Measurements from ENCODE around the gene HNRNPCL4. TPM values are rescaled to one million over a fixed set of nuclear protein-coding genes. Genes with fewer than 3 reads are reported as not detected.
"Not testable (repeated sequence)": the region's sequence is repeated elsewhere in the genome, so short reads cannot be mapped to it uniquely, and the experiment has no call there.

Gene HNRNPCL4
- total and polyA plus RNA-seq, 2 of the 4 experiments (the other 2 are of a cell fraction): not detected

DNA sequence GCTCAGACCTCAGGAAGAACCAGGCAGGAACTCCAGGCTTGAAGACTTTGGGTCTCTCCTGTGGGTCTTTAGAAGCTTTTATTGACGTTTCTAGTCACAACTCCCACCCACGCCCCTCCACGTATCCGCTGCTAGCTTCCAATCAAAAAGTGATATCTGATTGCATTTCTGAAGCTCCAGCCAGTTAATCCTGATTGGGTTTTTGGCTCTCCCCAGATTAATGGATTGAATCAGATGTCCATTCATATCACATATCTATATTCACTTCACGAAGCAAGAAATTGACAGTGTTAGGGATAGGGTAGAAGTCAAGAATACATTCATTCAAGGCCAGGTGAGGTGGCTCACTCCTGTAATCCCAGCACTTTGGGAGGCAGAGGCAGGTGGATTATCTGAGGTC, 9.5 kb downstream of the HNRNPCL4 start, which contains the start of gene PRAMEF26:
PRAMEF26 (minus strand) TSS at position 101 of the 400 bp plus-strand sequence. CDS start 2,914 bp downstream, outside the sequence.
- H3K14ac ChIP-seq (replicated peaks; ENCODE audit: low read depth, low read length); H3K18ac ChIP-seq (ENCODE audit: low read depth, low read length); H3K56ac ChIP-seq (ENCODE audit: extremely low read depth, insufficient read depth, low read length); H2AFZ ChIP-seq (replicated peaks; ENCODE audit: low read length, poor library complexity); H4K91ac ChIP-seq (ENCODE audit: insufficient read depth, low read depth, low read length); H2BK120ac ChIP-seq (ENCODE audit: low read depth, low read length); H3K23ac ChIP-seq (ENCODE audit: low read depth, low read length); ATAC-seq (ENCODE audit: low read depth); H3K36me3 ChIP-seq (ENCODE audit: control insufficient read depth, insufficient read depth, low read length); H2BK5ac ChIP-seq (ENCODE audit: low read depth, low read length, poor library complexity, severe bottlenecking); H3K27me3 ChIP-seq (ENCODE audit: control insufficient read depth, insufficient read depth, low read length); H4K8ac ChIP-seq (ENCODE audit: low read depth in 2 of 2, low read length in 2 of 2); H2BK20ac ChIP-seq (ENCODE audit: low read depth, low read length); BruUV-seq (replicated peaks); H3K9me3 ChIP-seq (ENCODE audit: control insufficient read depth, insufficient read depth, low read length); H3K9me1 ChIP-seq (ENCODE audit: insufficient read depth, low read length); H4K20me1 ChIP-seq (ENCODE audit: insufficient read depth, low read length); H3K4ac ChIP-seq (ENCODE audit: low read depth, low read length); CTCF ChIA-PET; H2AK5ac ChIP-seq (ENCODE audit: low read depth, low read length); H3K4me2 ChIP-seq (ENCODE audit: low read depth, low read length); H2AK9ac ChIP-seq (replicated peaks; ENCODE audit: low read depth, low read length, poor library complexity); H3K79me1 ChIP-seq (ENCODE audit: low read depth in 1 of 2, low read length in 2 of 2); dilution Hi-C loops (cut with HindIII; ENCODE audit: low sequenced_read_pairs, unreplicated experiment); H3K4me1 ChIP-seq (ENCODE audit: control insufficient read depth, insufficient read depth, low read length); H2BK15ac ChIP-seq (ENCODE audit: low read depth, low read length); H4K5ac ChIP-seq (ENCODE audit: low read depth, low read length); POLR2A ChIA-PET (ENCODE audit: unreplicated experiment); H3K9ac ChIP-seq (ENCODE audit: low read depth, low read length); H3K4me3 ChIP-seq (ENCODE audit: insufficient read depth, low read depth, low read length); DNase-seq; H3K27ac ChIP-seq (ENCODE audit: insufficient read depth, low read length); intact Hi-C loops (cut with micrococcal nuclease); in situ Hi-C loops (cut with MboI; ENCODE audit: low sequenced_read_pairs): not testable (repeated sequence)
- no CpG with 5 or more reads among the region's 5 CpGs for WGBS, 2 experiments (ENCODE audit: extremely low coverage in 2 of 2, insufficient read length in 1 of 2)

DNA sequence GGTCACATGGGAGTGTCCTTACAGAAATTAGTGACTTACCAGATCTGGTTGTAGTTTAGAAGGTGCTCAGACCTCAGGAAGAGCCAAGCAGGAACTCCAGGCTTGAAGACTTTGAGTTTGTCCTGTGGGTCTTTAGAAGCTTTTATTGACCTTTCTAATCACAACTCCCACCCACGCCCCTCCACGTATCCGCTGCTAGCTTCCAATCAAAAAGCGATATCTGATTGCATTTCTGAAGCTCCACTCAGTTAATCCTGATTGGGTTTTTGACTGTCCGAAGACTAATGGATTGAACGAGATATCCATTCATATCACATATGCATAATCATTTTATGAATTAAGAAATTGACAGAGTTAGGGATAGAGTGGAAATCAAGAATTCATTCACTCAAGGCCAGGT, 48.7 kb downstream of the HNRNPCL4 start, which contains the start of gene HNRNPCL2:
HNRNPCL2 (minus strand) TSS at position 101 of the 400 bp plus-strand sequence. CDS start 454 bp downstream, outside the sequence.
- H4K8ac ChIP-seq (ENCODE audit: low read depth in 2 of 2, low read length in 2 of 2); H3K23ac ChIP-seq (ENCODE audit: low read depth, low read length); H3K9me3 ChIP-seq (ENCODE audit: control insufficient read depth, insufficient read depth, low read length); ATAC-seq (ENCODE audit: low read depth); H2AFZ ChIP-seq (replicated peaks; ENCODE audit: low read length, poor library complexity); H3K4me2 ChIP-seq (ENCODE audit: low read depth, low read length); CTCF ChIA-PET; H3K9me1 ChIP-seq (ENCODE audit: insufficient read depth, low read length); H2AK9ac ChIP-seq (replicated peaks; ENCODE audit: low read depth, low read length, poor library complexity); H2BK120ac ChIP-seq (ENCODE audit: low read depth, low read length); H4K91ac ChIP-seq (ENCODE audit: insufficient read depth, low read depth, low read length); BruUV-seq (replicated peaks); H3K4me3 ChIP-seq (ENCODE audit: insufficient read depth, low read depth, low read length); H3K56ac ChIP-seq (ENCODE audit: extremely low read depth, insufficient read depth, low read length); intact Hi-C loops (cut with micrococcal nuclease); H3K4ac ChIP-seq (ENCODE audit: low read depth, low read length); POLR2A ChIA-PET (ENCODE audit: unreplicated experiment); H3K4me1 ChIP-seq (ENCODE audit: control insufficient read depth, insufficient read depth, low read length); H3K27me3 ChIP-seq (ENCODE audit: control insufficient read depth, insufficient read depth, low read length); H4K5ac ChIP-seq (ENCODE audit: low read depth, low read length); in situ Hi-C loops (cut with MboI; ENCODE audit: low sequenced_read_pairs); H3K14ac ChIP-seq (replicated peaks; ENCODE audit: low read depth, low read length); H3K18ac ChIP-seq (ENCODE audit: low read depth, low read length); H3K79me1 ChIP-seq (ENCODE audit: low read depth in 1 of 2, low read length in 2 of 2); H3K36me3 ChIP-seq (ENCODE audit: control insufficient read depth, insufficient read depth, low read length); H2AK5ac ChIP-seq (ENCODE audit: low read depth, low read length); dilution Hi-C loops (cut with HindIII; ENCODE audit: low sequenced_read_pairs, unreplicated experiment); H2BK20ac ChIP-seq (ENCODE audit: low read depth, low read length); H2BK5ac ChIP-seq (ENCODE audit: low read depth, low read length, poor library complexity, severe bottlenecking); DNase-seq; H3K27ac ChIP-seq (ENCODE audit: insufficient read depth, low read length); H4K20me1 ChIP-seq (ENCODE audit: insufficient read depth, low read length); H3K9ac ChIP-seq (ENCODE audit: low read depth, low read length); H2BK15ac ChIP-seq (ENCODE audit: low read depth, low read length): not testable (repeated sequence)
- no CpG with 5 or more reads among the region's 6 CpGs for WGBS, 2 experiments (ENCODE audit: extremely low coverage in 2 of 2, insufficient read length in 1 of 2)
